NCI-H2029 treated with DMSO at 0.1 percent for 48 hours (cell line): ENCODE measurements around the gene C3orf52.
"Not testable (repeated sequence)": the region's sequence is repeated elsewhere in the genome, so short reads cannot be mapped to it uniquely, and the experiment has no call there.

ENCODE experiments used
- DNase-seq: peaks from one replicate; lab custom pipeline; 2025; lab: John Stamatoyannopoulos, UW

Gene C3orf52

GRCh38 chr3:112086076-112086854, at the start of gene C3orf52:
C3orf52 (plus strand) TSS chr3:112086389; CDS start chr3:112086408, 19 bp downstream.
- DNase-seq, result peak; percentile 56

- not testable (repeated sequence) for DNase-seq
Observed at GRCh38 chr3:112037194-112037593, 49.0 kb upstream of the C3orf52 start.

- peak; percentile 38 for DNase-seq
Observed at GRCh38 chr3:112038863-112039262, 47.3 kb upstream of the C3orf52 start.

- DNase-seq, result no peak
Observed at GRCh38 chr3:112041321-112041720, 44.9 kb upstream of the C3orf52 start.

GRCh38 chr3:112042842-112043280, 43.3 kb upstream of the C3orf52 start:
- DNase-seq, result peak; percentile 99

GRCh38 chr3:112043621-112044201, 42.5 kb upstream of the C3orf52 start:
- DNase-seq, result peak; percentile 94

GRCh38 chr3:112046599-112046998, 39.6 kb upstream of the C3orf52 start:
- DNase-seq, result no peak

- DNase-seq, result no peak
Observed at GRCh38 chr3:112047264-112047663, 38.9 kb upstream of the C3orf52 start.

- DNase-seq, result no peak
Observed at GRCh38 chr3:112048911-112049310, 37.3 kb upstream of the C3orf52 start.

GRCh38 chr3:112053229-112053628, 33.0 kb upstream of the C3orf52 start:
- no peak for DNase-seq

- no peak for DNase-seq
Observed at GRCh38 chr3:112056451-112056929, 29.7 kb upstream of the C3orf52 start.

- DNase-seq, result no peak
Observed at GRCh38 chr3:112059497-112059896, 26.7 kb upstream of the C3orf52 start.

GRCh38 chr3:112061152-112061551, 25.0 kb upstream of the C3orf52 start:
- no peak for DNase-seq

GRCh38 chr3:112072387-112073060, 13.7 kb upstream of the C3orf52 start:
- peak; percentile 32 for DNase-seq

- no peak for DNase-seq
Observed at GRCh38 chr3:112074006-112074405, 12.2 kb upstream of the C3orf52 start.

- peak; percentile 31 for DNase-seq
Observed at GRCh38 chr3:112074616-112075497, 11.3 kb upstream of the C3orf52 start.

- DNase-seq, result no peak
Observed at GRCh38 chr3:112078125-112079083, 7.8 kb upstream of the C3orf52 start.

- DNase-seq, result no peak
Observed at GRCh38 chr3:112083239-112083638, 3.0 kb upstream of the C3orf52 start.

- no peak for DNase-seq
Observed at GRCh38 chr3:112084980-112085705, 1.0 kb upstream of the C3orf52 start.

GRCh38 chr3:112085735-112086075, 484 bp upstream of the C3orf52 start:
- no peak for DNase-seq
